H1 (cell line): ENCODE data around the gene WFDC1. TPM values are rescaled to one million over a fixed set of nuclear protein-coding genes. Genes with fewer than 3 reads are reported as not detected.

Source experiments
- ATF3 ChIP-seq: IDR thresholded peaks from 2 replicates; pipeline ENCODE4 v1.6.1; 2011; ENCODE audit warnings: low read depth, mild to moderate bottlenecking, low read length; ENCODE audit not compliant: insufficient read depth
- CEBPB ChIP-seq: IDR thresholded peaks from 2 replicates; pipeline ENCODE4 v1.6.1; 2012; ENCODE audit warnings: low read depth, low read length
- CHD7 ChIP-seq: fragments of 300-600 bp; sonication (generic); IDR thresholded peaks from 2 replicates; pipeline ENCODE4 v1.7.1; 2012; ENCODE audit warnings: low read length, moderate library complexity, mild to moderate bottlenecking, inconsistent platforms; ENCODE audit not compliant: insufficient replicate concordance
- E2F6 ChIP-seq: IDR thresholded peaks from 2 replicates; pipeline ENCODE4 v1.6.1; 2012; ENCODE audit warnings: inconsistent platforms
- EGR1 ChIP-seq: IDR thresholded peaks from 2 replicates; pipeline ENCODE4 v1.6.1; 2011; ENCODE audit warnings: low read depth, low read length, borderline replicate concordance
- FOSL1 ChIP-seq: IDR thresholded peaks from 2 replicates; pipeline ENCODE4 v1.6.1; 2011; ENCODE audit warnings: mild to moderate bottlenecking, low read depth, low read length, moderate library complexity; ENCODE audit not compliant: insufficient read depth
- JUND ChIP-seq: IDR thresholded peaks from 2 replicates; pipeline ENCODE4 v1.6.1; 2011; ENCODE audit warnings: mild to moderate bottlenecking, improper control_type of control experiment, low read length
- KDM1A ChIP-seq: fragments of 200-600, 300-600 bp; sonication (generic); IDR thresholded peaks from 2 replicates; pipeline ENCODE4 v1.7.1; 2016; ENCODE audit warnings: mild to moderate bottlenecking, low read length, borderline replicate concordance
- KDM4A ChIP-seq: IDR thresholded peaks from one replicate; pipeline ENCODE4 v1.7.1; 2012; ENCODE audit warnings: low read depth, mild to moderate bottlenecking, moderate library complexity, low read length, inconsistent platforms; ENCODE audit not compliant: severe bottlenecking
- PHF8 ChIP-seq: fragments of 200-600 bp; sonication (generic); conservative IDR thresholded peaks from 2 replicates; pipeline ENCODE4 v1.7.1; 2012; ENCODE audit warnings: low read depth, mild to moderate bottlenecking, inconsistent platforms, low read length, moderate library complexity
- YY1 ChIP-seq: IDR thresholded peaks from 2 replicates; pipeline ENCODE4 v1.6.1; 2011; ENCODE audit warnings: low read depth, mild to moderate bottlenecking, low read length
- polyA plus RNA-seq, 7 experiments: library from polyadenylated mRNA; depleted of rRNA in 3 of 7; stranded (reverse) in 5 of 7; unstranded in 2 of 7; fragments of >200 nt in 5 of 7; fragments of 200-250 nt in 2 of 7; gene quantifications; 1 replicate in 5 of 7; 2 replicates in 1 of 7; 4 replicates in 1 of 7; pipeline versions ENCODE4 v1.2.1 to v1.2.3, GENCODE V29; 2011 to 2013; ENCODE audit warnings: missing spikeins in 2 of 7, mixed read lengths in 2 of 7
- total RNA-seq: library from RNA; stranded (reverse); fragmentation: NEBNext Ultra II Directional; extraction: Animal tissue kit (Norgen Biotek cat#: 25700); gene quantifications from 2 replicates; pipeline ENCODE4 v1.2.1, GENCODE V29; 2021

Gene WFDC1
- total and polyA plus RNA-seq, 2 of the 8 experiments (the other 6 are each of a cell fraction or from before 2014, with no cell fraction given): 0.70 to 1.1 TPM

- no peak for TF ChIP-seq CHD7
- TF ChIP-seq EGR1: no peak
- TF ChIP-seq KDM4A: no peak
- no peak for TF ChIP-seq CEBPB
- TF ChIP-seq PHF8: no peak
- no peak for TF ChIP-seq E2F6
- TF ChIP-seq FOSL1: no peak
- no peak for TF ChIP-seq JUND
- TF ChIP-seq ATF3: no peak
- TF ChIP-seq KDM1A: no peak
- no peak for TF ChIP-seq YY1
Measured at GRCh38 chr16:84339766-84340165, 45.1 kb downstream of the WFDC1 start (continued).
